Activated CD8-positive, alpha-beta memory T cell treated with anti-CD3 and anti-CD28 coated beads for 36 hours (primary cell): ENCODE measurements around the gene THRB. TPM values are rescaled to one million over a fixed set of nuclear protein-coding genes. Genes with fewer than 3 reads are reported as not detected.

Experiments
- CTCF ChIA-PET: fragments of 350-600 bp; sonication (Branson Sonifier 250); formaldehyde crosslinking; loops from one replicate; lab custom pipeline; 2021; ENCODE audit warnings: antibody characterized with exemption; lab: Charles Lee
- POLR2A ChIA-PET: fragments of 350-600 bp; sonication (Branson Sonifier 250); formaldehyde crosslinking; loops from one replicate; lab custom pipeline; 2021; ENCODE audit warnings: antibody characterized with exemption; lab: Charles Lee
- total RNA-seq, 2 experiments: library from RNA; stranded (reverse); gene quantifications; one replicate each; pipeline ENCODE4 v1.2.3, GENCODE V29; 2021

The THRB gene
- total RNA-seq, 2 experiments from 2014 or later: not detected

- ChIA-PET POLR2A (no interaction called here), CTCF (no interaction called here)
Measured at GRCh38 chr3:24340966-24341365, 153.7 kb downstream of the THRB start.

DNA sequence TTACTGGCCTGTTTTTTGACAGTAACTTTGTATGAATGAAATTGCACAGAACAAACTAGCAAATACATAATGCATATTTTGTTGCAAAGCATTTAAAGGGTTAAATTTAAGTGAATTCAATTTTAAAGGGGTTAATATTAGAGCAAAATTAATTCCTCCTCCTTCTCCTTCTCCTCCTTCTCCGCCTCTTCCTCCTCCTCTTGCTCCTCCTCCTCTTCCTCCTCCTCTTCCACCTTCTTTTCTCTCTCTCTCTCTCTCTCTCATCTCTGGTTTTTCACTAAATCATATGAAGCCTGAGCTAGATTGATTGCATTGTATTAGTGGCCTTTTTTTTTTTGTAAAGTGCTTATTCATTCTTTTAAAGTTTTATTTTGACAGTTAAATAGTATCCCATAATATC is 154.5 kb downstream of the THRB start:
- ChIA-PET POLR2A (no interaction called here), CTCF (no interaction called here)

- ChIA-PET POLR2A (no interaction called here), CTCF (no interaction called here)
Measured at GRCh38 chr3:24339266-24339825, 155.3 kb downstream of the THRB start.

- ChIA-PET CTCF (no interaction called here), POLR2A (no interaction called here)
Measured at GRCh38 chr3:24338409-24339130, 156.1 kb downstream of the THRB start.

DNA sequence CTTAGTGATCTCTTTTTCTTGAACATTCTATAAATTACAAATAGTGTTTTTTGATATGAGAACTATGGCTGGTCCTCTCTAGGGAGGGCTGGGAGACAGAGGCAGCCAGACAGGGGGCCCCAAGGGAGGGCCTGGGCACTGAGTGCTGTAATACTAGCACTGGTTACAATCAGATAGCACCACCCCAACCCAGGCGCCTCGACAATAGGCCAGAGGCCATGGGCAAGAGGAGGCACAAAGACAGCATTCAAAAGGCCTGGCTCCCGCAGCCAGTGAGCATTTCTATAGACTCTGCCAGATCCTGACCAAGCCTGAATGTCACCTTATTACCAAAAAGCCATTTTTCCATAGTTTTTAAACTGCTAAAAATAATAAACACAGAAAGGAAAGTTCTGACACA is 158.5 kb downstream of the THRB start:
- CTCF ChIA-PET: no interaction called here
- POLR2A ChIA-PET: no interaction called here

- ChIA-PET POLR2A (no interaction called here), CTCF (interaction anchor here (0.7 kb wide), 1 partner anchor 46 kb away, joined by 3 read pairs; no protein-coding TSS in a partner anchor)
Measured at GRCh38 chr3:24332092-24332491, 162.6 kb downstream of the THRB start.

DNA sequence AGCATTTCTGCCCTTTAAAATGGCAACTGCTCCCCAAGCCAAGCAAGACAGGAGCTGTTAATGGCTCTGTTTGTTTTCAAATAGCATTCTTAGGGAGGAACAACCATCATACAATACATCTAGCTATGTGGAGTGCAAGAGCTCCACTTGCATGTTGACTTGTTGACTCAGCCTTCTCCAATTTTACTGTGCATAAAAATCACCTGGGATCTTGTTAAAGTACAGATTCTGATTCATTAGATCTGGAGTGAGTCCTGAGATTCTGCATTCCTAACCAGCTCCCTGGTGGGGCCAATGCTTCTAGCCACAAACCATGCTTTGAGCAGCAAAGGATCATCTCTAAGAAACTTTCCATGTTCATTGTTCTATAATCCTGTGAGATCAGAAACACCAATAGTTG is 171.4 kb downstream of the THRB start:
- POLR2A ChIA-PET: no interaction called here
- CTCF ChIA-PET: no interaction called here

DNA sequence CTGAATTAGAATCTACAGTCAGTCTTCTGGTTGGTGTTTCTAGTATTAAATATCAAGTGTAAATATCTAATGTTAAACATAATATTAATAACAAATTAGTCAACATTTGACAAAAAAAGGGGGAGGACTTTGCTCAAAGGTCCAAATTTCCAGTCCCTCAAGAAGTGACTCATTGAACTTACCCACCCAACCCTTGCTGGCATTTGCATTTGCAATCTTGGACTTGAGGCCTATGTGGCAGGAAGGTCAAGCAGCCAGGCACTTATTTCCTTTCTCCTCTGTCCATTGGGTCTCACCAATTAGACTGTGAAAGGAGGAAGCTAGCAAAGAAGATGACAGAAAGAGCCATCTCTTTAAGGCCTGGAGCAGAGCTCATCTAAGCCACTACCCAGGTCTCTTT is 174.0 kb downstream of the THRB start:
- POLR2A ChIA-PET: no interaction called here
- CTCF ChIA-PET: no interaction called here

GRCh38 chr3:24318677-24319287 is 175.9 kb downstream of the THRB start:
- CTCF ChIA-PET: no interaction called here
- POLR2A ChIA-PET: no interaction called here

GRCh38 chr3:24316887-24317383 is 177.7 kb downstream of the THRB start:
- POLR2A ChIA-PET: no interaction called here
- CTCF ChIA-PET: no interaction called here

DNA sequence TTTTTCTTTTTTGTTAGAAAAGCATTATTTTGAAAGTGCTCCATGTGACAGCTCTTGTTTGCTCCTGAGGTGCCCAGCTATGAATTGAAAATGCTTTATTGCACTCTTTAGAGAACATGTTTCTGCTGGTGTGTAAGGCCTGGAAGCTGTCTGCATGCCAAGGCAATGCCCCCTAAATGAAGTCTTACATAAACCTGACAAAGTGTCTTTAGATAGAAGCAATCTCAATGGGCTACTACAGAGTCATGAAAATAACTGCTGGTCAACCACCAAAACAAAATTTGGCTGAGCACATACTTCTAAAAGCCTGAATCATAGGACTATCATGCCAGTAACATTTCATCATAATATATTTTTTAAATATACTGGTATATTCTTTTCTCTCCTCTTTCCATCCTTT is 178.7 kb downstream of the THRB start:
- ChIA-PET CTCF (no interaction called here), POLR2A (no interaction called here)

DNA sequence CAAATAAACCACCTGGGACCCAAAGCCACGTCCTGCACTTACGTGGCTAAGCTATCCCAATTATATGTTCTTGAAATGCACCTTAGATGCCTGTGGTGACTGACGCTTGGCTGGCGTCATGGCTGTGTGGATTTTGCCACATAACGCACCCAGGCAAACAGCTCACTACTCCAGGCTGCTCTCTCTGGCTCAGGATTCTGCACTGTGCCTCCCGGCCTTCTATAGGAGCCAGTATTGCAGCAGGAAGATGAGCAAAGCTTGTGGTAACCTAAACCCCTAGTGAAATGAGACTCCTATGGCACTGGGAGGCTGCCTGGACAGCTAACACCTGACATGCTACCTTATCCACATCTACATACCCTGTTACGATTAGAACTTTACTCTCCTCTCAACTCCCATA is 179.3 kb downstream of the THRB start:
- ChIA-PET POLR2A (no interaction called here), CTCF (no interaction called here)

- POLR2A ChIA-PET: no interaction called here
- CTCF ChIA-PET: no interaction called here
Measured at GRCh38 chr3:24311881-24312280, 182.8 kb downstream of the THRB start.

DNA sequence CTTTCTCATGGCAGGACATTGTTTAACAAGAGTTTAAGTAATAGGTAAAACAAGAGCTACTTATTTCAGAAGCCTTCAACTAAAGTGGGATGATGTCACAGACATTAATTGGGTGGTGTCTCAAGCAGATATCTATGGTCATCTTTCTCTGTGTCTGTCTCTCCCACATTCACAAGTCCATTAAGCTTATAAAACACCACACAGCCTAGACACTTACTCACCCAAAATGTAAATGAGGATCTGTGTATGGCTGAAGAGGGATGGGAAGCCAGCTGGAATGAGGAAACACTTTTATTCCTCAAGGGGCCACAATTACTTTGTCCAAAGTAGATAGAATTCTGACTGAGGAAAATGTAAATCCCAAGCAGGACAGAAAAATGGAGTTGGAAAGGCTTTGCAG is 183.8 kb downstream of the THRB start:
- POLR2A ChIA-PET: no interaction called here
- CTCF ChIA-PET: no interaction called here

GRCh38 chr3:24306518-24306917 is 188.1 kb downstream of the THRB start:
- POLR2A ChIA-PET: no interaction called here
- CTCF ChIA-PET: no interaction called here

- POLR2A ChIA-PET: no interaction called here
Measured at GRCh38 chr3:24305795-24306467, 188.7 kb downstream of the THRB start.

GRCh38 chr3:24303057-24303754 is 191.4 kb downstream of the THRB start:
- CTCF ChIA-PET: no interaction called here
- POLR2A ChIA-PET: no interaction called here

More at GRCh38 chr3:24305795-24306467, 188.7 kb downstream of the THRB start:
- CTCF ChIA-PET: no interaction called here

DNA sequence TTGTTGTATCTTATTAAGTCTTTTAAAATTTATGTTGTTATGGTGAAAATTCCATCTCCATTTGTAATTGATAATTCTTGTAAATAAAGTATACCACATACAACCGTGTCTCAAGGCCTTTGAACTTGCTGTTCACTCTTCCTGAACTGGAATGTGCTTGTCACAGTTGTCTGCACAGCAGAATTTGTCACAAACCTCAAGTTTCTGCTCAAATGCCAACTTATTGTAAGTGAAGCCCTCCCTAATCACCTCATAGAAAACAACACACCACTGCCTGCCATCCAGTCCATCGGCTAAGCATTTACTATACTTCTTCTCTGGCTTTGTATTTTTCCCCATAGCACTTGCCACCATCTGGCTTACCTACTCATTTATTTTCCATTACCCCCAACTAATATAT is 192.3 kb downstream of the THRB start:
- POLR2A ChIA-PET: no interaction called here
- CTCF ChIA-PET: no interaction called here

DNA sequence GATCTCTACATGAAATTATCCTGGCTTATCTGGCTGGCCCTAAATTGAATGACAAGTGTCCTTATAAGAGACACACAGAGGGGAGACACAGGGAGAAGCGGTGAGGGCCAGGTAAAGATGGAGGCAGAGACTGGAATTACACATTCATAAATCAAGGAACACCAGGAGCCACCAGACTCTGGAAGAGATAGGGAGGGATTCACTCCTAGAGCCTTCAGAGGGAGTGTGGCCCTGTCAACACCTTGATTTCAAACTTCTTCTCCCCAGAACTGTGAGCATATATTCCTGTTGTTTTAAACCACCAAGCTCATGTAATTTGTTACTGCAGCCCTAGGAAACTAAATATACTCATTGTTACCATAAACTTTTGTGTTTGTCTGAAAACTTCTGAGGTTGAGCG is 193.7 kb downstream of the THRB start:
- CTCF ChIA-PET: no interaction called here
- POLR2A ChIA-PET: no interaction called here
